ENCODE results near the gene POU6F1.

The POU6F1 gene

GRCh38 chr12:51150777-51151176 is 67.1 kb downstream of the POU6F1 start:
- no peak for DNase-seq

DNA sequence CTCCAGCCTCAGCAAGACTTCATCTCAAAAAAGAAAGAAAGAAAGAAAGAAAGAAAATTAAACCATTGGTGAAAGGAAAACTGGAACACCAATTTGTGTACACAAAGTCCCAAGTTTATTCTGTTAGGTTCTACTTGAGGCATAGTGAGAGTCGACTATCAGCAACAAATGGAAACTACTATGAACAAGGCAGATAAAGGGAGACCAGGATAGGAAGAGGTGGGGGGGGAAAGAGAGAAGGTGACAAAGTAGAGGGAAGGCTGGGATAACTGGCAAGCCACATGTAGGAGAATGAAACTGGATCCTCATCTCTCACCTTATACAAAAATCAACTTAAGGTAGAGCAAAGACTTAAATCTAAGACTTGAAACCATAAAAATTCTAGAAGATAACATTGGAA is 70.6 kb downstream of the POU6F1 start:
- no peak for DNase-seq

- no peak for DNase-seq
Observed at GRCh38 chr12:51139292-51139844, 78.5 kb downstream of the POU6F1 start.

All from NCI-H1105 treated with DMSO at 0.1 percent for 48 hours (cell line).